Measurements from ENCODE around the gene AKR1D1.

- no peak for TF ChIP-seq CTCF (IDR thresholded peaks at IDR 0.05; ENCODE audit: low read length)
- no peak for TF ChIP-seq EZH2 (IDR thresholded peaks at IDR 0.05; ENCODE audit: borderline replicate concordance, low read length)
These were observed 16.3 kb downstream of the AKR1D1 start for GRCh38 chr7:138092486-138093028.

Data from OCI-LY1 (cell line).